HG03097 (cell line): Measurements from ENCODE around the gene CLTCL1.
"Not testable (repeated sequence)": the region's sequence is repeated elsewhere in the genome, so short reads cannot be mapped to it uniquely, and the experiment has no call there.

Experiments
- ATAC-seq: cut with Tn5 transposase; IDR thresholded peaks from one replicate; pipeline ENCODE4 v1.9.1; 2021; ENCODE audit not compliant: unreplicated experiment, low FRiP score

CLTCL1 gene

DNA sequence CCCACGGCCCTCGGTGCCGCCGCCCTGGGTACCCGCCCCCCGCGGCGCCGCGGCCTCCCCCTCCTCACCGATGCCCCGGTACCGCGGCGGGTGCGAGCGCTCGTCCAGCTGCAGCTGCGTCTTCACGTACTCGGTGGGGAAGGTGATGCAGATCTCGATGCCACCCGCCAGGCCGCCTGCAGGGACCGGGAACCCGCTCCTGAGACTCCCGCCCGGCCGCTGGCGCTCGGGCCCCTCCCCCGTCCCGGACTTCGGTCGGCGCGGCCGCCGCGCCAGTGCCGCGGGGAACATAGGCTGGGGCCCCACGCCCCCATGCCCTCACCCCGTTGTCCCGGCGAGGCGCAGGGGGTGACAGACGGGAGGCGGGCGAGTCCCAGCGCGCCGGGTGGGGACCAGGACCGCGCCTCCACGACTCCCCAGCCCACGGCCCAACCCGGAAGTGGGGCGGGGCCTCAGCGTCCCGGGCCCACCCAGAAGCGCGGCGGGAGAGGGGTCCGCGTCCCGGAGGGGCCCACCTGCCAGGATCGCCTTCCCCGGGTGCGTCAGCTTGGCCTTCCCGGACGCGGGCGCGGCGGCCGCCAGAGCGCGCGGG lies 113.4 kb downstream of the CLTCL1 start:
- peak; percentile 24 for ATAC-seq

- ATAC-seq, result no peak
These were observed 114.1 kb downstream of the CLTCL1 start for GRCh38 chr22:19177164-19178064.

- no peak for ATAC-seq
These were observed 114.8 kb downstream of the CLTCL1 start for GRCh38 chr22:19176732-19177131.

DNA sequence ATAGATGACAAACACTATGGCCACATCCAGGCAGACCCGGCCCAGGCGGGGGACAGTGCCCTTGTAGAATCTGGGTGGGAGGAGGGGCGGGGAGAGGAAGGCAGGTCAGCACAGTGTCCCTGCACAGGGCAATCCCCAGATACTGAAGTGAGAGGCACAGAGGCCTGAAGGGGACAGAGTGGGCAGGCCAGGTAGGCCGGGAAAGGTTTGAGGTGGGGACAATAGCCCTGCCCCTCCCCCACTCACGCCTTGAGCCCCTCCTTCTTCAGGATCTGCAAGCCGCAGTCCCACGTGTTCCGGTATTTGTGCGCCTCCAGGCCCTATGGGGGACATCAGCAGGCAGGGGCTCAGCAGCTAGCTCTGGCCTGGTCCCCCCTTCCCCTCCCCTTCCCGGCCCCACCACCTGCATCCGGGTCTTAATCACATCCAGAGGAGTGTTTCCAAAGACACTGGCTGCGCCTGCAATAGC lies 115.3 kb downstream of the CLTCL1 start:
- no peak for ATAC-seq

- no peak for ATAC-seq
These were observed 115.8 kb downstream of the CLTCL1 start for GRCh38 chr22:19175602-19176174.

GRCh38 chr22:19175026-19175601 lies 116.4 kb downstream of the CLTCL1 start:
- no peak for ATAC-seq

DNA sequence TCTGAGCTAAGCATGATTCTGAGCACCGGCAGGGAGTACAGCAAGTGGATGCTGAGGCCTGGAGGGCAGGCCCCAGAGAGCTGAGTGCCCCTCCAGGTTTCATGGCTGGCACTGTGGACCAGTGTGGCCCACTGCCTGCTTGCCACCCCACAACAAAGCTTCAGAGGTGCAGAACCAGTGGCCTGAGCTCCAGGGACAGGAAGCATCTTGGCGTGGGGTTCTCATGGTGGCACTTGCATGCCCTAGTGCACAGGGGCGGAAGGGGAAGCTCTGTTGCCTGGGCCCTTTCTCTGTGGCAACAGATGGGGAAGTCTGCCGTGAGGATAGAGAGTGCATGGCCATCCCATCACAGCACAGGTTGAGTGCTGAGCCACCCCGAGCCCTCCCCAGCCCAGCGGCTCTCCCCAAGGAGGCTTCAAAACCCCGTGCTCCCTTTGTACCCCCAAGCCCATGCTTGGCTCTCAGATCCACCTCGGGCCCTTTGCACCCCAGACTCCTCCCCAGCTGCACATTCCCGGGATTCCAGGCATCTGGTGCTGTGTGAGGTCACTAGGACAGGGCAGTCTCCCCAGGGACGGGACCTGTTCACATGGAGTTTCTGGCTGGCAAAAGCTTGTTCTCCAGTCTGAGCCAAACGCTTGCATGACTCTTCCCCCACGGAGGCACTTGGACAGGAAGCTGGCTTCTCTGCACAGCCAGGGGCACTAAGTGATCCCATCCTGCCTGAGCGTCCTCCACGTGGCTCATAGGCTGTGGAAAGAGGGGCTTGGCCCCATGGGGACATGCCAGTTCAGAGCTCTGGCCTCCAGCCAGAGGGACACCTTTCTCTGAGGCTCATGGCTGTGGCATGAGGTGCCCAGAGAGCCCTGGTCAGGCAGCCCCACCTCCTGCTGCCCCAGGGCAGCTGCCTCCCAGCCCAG lies 117.2 kb downstream of the CLTCL1 start:
- no peak for ATAC-seq

DNA sequence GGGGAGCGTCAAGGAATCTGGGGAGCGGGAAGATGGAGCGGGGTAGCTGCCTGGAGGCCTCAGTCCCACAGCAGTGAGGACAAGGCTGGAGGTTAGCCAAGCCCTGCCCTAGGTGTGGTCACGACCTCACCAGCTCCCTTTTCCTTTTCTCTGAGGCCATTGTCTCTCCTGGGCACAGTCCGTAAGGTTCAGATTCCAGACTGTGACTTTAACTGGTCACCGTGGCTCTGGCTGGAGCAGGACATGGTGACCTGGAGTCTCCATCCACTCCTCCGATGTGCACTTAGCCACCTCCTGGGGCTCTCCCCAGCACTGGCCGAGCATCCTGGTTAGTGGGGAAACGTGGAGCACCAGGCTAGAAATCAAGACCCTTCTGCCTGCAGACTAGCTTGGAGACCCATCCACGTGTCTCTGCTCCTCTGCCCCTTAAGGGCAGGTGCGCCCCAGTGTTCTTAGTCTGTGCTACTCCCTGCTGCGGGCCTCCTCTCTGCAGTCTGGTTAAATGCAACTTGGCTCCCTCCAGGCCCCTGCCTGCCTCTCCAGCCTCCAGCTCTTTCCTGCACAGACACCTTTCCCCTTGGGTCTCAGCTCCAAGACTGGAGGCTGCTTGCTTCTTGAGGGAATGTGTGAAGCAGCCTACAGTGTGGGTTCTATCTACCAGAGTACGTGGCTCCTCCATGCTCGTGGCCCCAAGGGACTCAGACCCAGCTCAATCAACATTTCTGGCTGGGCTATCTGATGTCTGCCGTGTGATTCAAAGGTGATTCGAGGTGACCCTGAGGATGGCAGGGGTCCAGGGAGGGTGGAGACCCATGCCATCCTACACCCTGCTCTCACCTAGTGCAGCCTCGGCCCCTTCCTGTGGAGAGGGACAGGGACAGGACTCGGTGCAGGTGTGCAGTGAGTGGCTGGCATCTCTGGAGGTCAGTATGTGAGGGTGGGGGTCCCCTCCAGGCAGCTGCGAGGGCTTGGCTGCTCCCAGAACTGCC lies 118.2 kb downstream of the CLTCL1 start:
- ATAC-seq, result no peak

DNA sequence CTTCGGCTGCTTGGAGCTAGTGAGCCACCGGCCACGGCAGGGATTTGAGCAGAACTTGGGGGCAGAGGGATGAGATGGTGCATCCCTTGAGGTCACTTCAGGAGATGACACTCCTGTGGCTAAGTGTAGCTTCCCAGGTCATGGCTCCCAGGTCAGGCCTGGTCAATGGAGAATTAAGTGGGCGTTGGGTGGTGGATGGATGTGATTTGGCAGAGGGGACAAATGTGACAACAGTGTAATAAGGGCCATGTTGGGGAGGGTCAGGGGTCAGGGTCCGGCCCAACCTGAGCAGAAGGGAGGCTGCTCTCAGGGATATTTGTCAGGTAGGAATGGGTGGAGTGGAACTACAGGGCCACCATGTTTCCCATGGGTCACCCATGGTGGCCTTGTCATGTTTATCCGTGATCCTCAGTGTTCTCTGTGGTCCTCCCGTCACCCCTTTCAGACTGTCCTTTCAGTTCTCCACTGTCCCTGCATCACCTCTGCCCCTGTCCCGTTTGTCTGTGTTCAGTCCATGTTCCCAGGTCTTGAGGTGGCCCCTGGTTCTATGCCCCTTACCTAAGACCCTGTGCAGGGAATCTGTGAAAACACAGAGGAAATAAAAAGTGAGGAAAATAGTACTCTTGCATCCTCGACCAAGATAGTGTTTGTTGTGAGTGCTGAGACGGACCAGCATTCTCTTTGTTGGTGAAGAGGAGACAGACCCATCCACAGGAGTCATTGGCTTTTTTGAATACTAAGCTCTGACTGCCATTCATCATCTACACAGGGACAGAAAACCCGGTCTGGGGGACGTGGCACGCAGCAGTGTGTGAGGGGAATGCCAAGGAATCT lies 119.1 kb downstream of the CLTCL1 start:
- no peak for ATAC-seq

DNA sequence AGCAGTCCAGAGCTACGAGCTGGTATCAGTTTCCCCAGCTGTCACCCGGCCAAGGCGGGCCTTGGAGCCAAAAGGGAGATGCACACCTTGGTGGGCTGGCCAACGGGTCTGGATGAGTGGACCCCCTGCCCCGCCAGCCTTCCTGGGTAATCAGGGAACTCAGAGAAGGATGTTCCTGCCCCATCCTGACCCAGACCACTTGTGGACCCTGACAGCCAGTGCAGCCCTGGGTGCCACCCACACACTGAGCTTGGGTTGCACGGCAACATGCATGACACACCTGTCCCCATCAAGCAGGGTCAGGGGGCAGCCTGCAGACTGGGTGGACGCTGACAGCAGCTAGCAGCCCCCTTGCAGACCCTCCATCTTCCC lies 121.6 kb downstream of the CLTCL1 start:
- no peak for ATAC-seq

DNA sequence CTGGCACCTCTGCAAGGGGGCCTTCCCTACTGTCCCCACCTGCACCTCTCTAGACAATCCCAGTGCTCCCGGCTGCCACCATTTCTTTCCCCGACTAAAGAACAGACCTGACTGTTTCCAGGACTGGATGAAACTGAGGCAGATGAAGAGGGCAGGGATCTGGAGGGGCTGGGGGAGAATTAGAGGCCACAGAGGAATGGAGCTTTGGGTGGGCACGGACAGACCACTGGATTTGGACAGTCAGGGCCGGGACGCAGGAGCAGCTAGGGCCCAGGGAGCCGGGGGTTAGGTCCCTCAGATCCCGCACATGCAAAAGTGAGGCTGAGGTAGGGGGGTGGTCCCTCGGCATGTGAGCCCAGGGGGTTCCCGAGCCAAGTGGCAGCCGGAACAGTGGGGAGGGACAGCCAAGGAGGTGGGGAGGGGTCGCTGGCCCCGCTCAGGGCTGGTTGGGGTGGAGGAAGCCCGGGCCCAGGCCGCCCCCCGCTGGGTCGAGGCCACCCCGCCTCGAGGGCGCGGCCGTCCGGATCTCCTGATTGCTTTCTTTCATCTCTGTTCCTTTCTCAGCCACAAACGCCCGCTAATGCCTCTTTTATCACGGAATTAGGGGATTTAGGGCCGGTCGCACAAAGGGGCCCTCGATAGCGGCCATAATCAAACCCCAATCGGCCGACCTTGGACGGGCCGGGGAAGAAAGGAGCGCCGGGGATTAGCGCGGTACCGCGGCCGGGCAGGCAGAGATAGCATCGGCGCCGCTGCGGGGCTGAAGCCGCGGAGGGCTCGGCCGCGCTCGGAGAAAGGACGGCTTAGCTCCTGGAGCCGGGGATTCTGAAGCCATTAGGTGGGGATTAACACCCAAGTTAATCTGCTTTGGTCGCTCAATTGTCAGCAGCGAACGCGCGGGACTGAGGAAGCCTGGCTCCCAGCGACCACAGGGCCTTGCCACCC lies 122.2 kb downstream of the CLTCL1 start:
- ATAC-seq, result no peak

GRCh38 chr22:19168088-19168890 lies 123.2 kb downstream of the CLTCL1 start:
- no peak for ATAC-seq

DNA sequence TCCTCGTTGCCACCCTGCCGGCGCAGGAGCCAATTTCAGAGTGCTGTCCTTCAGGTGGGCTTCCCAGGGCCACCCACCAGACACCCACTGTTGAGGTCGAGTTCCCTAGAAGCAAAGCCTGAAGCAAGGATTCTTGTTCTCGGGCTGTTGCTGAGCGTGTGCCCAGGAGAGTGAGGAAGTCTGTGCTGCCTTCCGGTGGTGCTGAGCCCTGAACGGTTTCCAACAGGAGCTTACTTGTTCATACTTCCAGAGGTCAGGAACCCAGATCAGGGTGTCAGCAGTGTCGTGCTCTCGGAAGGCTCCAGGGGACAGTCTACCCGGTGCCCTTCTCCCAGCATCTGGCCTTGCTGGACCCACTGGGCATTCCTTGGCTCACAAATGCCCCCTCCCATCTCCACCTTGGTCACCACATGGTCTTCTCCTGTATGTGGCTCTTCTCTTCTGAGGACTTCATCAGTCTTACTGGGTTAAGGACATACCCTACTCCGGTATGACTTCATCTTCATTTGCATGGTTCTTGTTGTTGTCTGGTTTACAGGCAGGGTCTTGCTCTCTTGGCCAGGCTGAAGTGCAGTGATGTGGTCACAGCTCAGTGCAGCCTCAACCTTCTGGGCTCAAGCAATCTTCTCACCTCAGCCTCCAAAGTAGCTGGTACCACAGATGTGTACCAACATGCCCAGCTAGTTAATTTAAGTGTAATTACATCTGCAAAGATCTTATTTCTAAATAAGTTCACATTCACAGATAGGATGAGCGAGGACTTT lies 124.2 kb downstream of the CLTCL1 start:
- no peak for ATAC-seq

GRCh38 chr22:19166421-19166820 lies 125.1 kb downstream of the CLTCL1 start:
- no peak for ATAC-seq

DNA sequence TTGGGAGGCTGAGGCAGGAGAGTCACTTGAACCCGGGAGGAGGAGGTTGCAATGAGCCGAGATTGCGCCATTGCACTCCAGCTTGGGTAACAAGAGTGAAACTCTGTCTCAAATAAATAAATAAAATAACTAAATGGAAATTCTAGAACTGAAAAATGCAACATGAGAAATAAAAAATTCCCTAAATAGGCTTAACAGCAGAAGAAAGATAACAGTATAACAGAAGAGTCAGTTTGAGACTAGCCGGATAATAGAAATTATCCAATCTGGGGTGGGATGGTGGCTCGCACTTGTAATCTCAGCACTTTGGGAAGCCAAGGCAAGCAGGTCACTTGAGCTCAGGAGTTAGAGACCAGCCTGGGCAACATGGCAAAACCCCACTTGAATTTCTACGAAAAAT lies 127.1 kb downstream of the CLTCL1 start:
- ATAC-seq, result no peak

- not testable (repeated sequence) for ATAC-seq
These were observed 132.9 kb downstream of the CLTCL1 start for GRCh38 chr22:19158649-19159048.
